ENCODE results near the gene SFSWAP.
"Not testable (repeated sequence)": the region's sequence is repeated elsewhere in the genome, so short reads cannot be mapped to it uniquely, and the experiment has no call there.

Gene SFSWAP

GRCh38 chr12:131710464-131711457, at the start of gene SFSWAP:
Gene SFSWAP, plus strand, starts transcription at chr12:131711090. Its CDS starts 140 bp downstream, at chr12:131711230.
- DNase-seq, result peak; percentile 11 to 78

- DNase-seq, result not testable (repeated sequence)
Observed at GRCh38 chr12:131661170-131661985, 49.5 kb upstream of the SFSWAP start.

- DNase-seq, result not testable (repeated sequence)
Observed at GRCh38 chr12:131661986-131662288, 49.0 kb upstream of the SFSWAP start.

- not testable (repeated sequence) for DNase-seq
Observed at GRCh38 chr12:131662346-131662745, 48.5 kb upstream of the SFSWAP start.

GRCh38 chr12:131665666-131666065, 45.2 kb upstream of the SFSWAP start:
- DNase-seq, result not testable (repeated sequence)

- DNase-seq, result not testable (repeated sequence)
Observed at GRCh38 chr12:131666486-131666885, 44.4 kb upstream of the SFSWAP start.

- DNase-seq, result not testable (repeated sequence)
Observed at GRCh38 chr12:131666978-131667601, 43.8 kb upstream of the SFSWAP start.

GRCh38 chr12:131671276-131671675, 39.6 kb upstream of the SFSWAP start:
- no peak for DNase-seq

- no peak for DNase-seq
Observed at GRCh38 chr12:131671871-131672270, 39.0 kb upstream of the SFSWAP start.

GRCh38 chr12:131672311-131672940, 38.5 kb upstream of the SFSWAP start:
- no peak for DNase-seq

- DNase-seq, result no peak
Observed at GRCh38 chr12:131672941-131673887, 37.7 kb upstream of the SFSWAP start.

GRCh38 chr12:131673888-131674257, 37.0 kb upstream of the SFSWAP start:
- no peak for DNase-seq

- no peak for DNase-seq
Observed at GRCh38 chr12:131674373-131674772, 36.5 kb upstream of the SFSWAP start.

- DNase-seq, result no peak
Observed at GRCh38 chr12:131675126-131676080, 35.5 kb upstream of the SFSWAP start.

- no peak for DNase-seq
Observed at GRCh38 chr12:131676544-131676943, 34.3 kb upstream of the SFSWAP start.

- DNase-seq, result not testable (repeated sequence)
Observed at GRCh38 chr12:131677067-131677466, 33.8 kb upstream of the SFSWAP start.

- DNase-seq, result no peak
Observed at GRCh38 chr12:131677699-131678098, 33.2 kb upstream of the SFSWAP start.

- DNase-seq, result not testable (repeated sequence)
Observed at GRCh38 chr12:131678389-131679181, 32.3 kb upstream of the SFSWAP start.

- not testable (repeated sequence) for DNase-seq
Observed at GRCh38 chr12:131679186-131679585, 31.7 kb upstream of the SFSWAP start.

Measured in NCI-H446 (cell line).